ENCODE data around the gene OVCH1.

OVCH1 gene

GRCh38 chr12:29544428-29545101 lies 47.1 kb upstream of the OVCH1 start:
- no peak for TF ChIP-seq TAF1 (IDR thresholded peaks at IDR 0.05; ENCODE audit: borderline replicate concordance, insufficient read depth, low read length)
- no peak for TF ChIP-seq SIN3A (IDR thresholded peaks at IDR 0.05; ENCODE audit: borderline replicate concordance, insufficient read depth, low read length)
- no peak for TF ChIP-seq POLR2AphosphoS5 (IDR thresholded peaks at IDR 0.05; ENCODE audit: low read depth, low read length)
- no peak for TF ChIP-seq FOXP2 (optimal IDR thresholded peaks at IDR 0.05; ENCODE audit: borderline replicate concordance, extremely low read depth, extremely low read length, insufficient read depth)
- no peak for TF ChIP-seq REST (IDR thresholded peaks at IDR 0.05; ENCODE audit: insufficient read depth in 1 of 2, low read depth in 2 of 2, low read length in 2 of 2)

GRCh38 chr12:29543036-29543435 lies 45.5 kb upstream of the OVCH1 start:
- TF ChIP-seq FOXP2 (optimal IDR thresholded peaks at IDR 0.05; ENCODE audit: borderline replicate concordance, extremely low read depth, extremely low read length, insufficient read depth) = no peak
- TF ChIP-seq SIN3A (IDR thresholded peaks at IDR 0.05; ENCODE audit: borderline replicate concordance, insufficient read depth, low read length) = no peak
- TF ChIP-seq REST (IDR thresholded peaks at IDR 0.05; ENCODE audit: insufficient read depth in 1 of 2, low read depth in 2 of 2, low read length in 2 of 2) = no peak
- no peak for TF ChIP-seq TAF1 (IDR thresholded peaks at IDR 0.05; ENCODE audit: borderline replicate concordance, insufficient read depth, low read length)
- TF ChIP-seq POLR2AphosphoS5 (IDR thresholded peaks at IDR 0.05; ENCODE audit: low read depth, low read length) = no peak

GRCh38 chr12:29537298-29537697 lies 39.8 kb upstream of the OVCH1 start:
- no peak for TF ChIP-seq REST (IDR thresholded peaks at IDR 0.05; ENCODE audit: insufficient read depth in 1 of 2, low read depth in 2 of 2, low read length in 2 of 2)
- no peak for TF ChIP-seq TAF1 (IDR thresholded peaks at IDR 0.05; ENCODE audit: borderline replicate concordance, insufficient read depth, low read length)
- TF ChIP-seq FOXP2 (optimal IDR thresholded peaks at IDR 0.05; ENCODE audit: borderline replicate concordance, extremely low read depth, extremely low read length, insufficient read depth) = no peak
- no peak for TF ChIP-seq SIN3A (IDR thresholded peaks at IDR 0.05; ENCODE audit: borderline replicate concordance, insufficient read depth, low read length)
- TF ChIP-seq POLR2AphosphoS5 (IDR thresholded peaks at IDR 0.05; ENCODE audit: low read depth, low read length) = no peak

GRCh38 chr12:29534935-29535334 lies 37.4 kb upstream of the OVCH1 start:
- TF ChIP-seq SIN3A (IDR thresholded peaks at IDR 0.05; ENCODE audit: borderline replicate concordance, insufficient read depth, low read length) (no peak), TAF1 (IDR thresholded peaks at IDR 0.05; ENCODE audit: borderline replicate concordance, insufficient read depth, low read length) (no peak), POLR2AphosphoS5 (IDR thresholded peaks at IDR 0.05; ENCODE audit: low read depth, low read length) (no peak), REST (IDR thresholded peaks at IDR 0.05; ENCODE audit: insufficient read depth in 1 of 2, low read depth in 2 of 2, low read length in 2 of 2) (no peak), FOXP2 (optimal IDR thresholded peaks at IDR 0.05; ENCODE audit: borderline replicate concordance, extremely low read depth, extremely low read length, insufficient read depth) (no peak)
